ENCODE results near the gene CD9. TPM values are rescaled to one million over a fixed set of nuclear protein-coding genes. Genes with fewer than 3 reads are reported as not detected.
"Not testable (repeated sequence)": the region's sequence is repeated elsewhere in the genome, so short reads cannot be mapped to it uniquely, and the experiment has no call there.

Gene CD9
- total and polyA plus RNA-seq, 2 donors (not counting 3 experiments of a cell fraction or from before 2014, with no cell fraction given) = 379 to 1,225 TPM

GRCh38 chr12:6208130-6208529, 7.9 kb downstream of the CD9 start:
- Histone ChIP-seq H3K9me3 (replicated peaks; ENCODE audit: control insufficient read depth, insufficient read depth, low read length) (no peaks in the 10 kb centered on the region), H3K4me3 (replicated peaks in 1 of 3; ENCODE audit: insufficient read depth in 1 of 3, low read depth in 1 of 3, low read length in 3 of 3) (no peak overlapping the region), H3K27me3 (ENCODE audit: control insufficient read depth in 2 of 2, insufficient read depth in 2 of 2, low read length in 2 of 2) (no peaks in the 10 kb centered on the region), H3K9me1 (replicated peaks; ENCODE audit: control insufficient read depth, extremely low read depth, insufficient read depth, low read length) (no peaks in the 10 kb centered on the region), H3K36me3 (ENCODE audit: control insufficient read depth in 2 of 2, extremely low read depth in 1 of 2, insufficient read depth in 2 of 2, low read length in 2 of 2) (peaks cover 11 to 13% of the 10 kb centered on the region in 2 experiments), H4K20me1 (replicated peaks; ENCODE audit: control insufficient read depth, extremely low read depth, insufficient read depth, low read length) (no peaks in the 10 kb centered on the region), H2AFZ (ENCODE audit: low read depth, low read length) (no peak overlapping the region), H3K79me2 (ENCODE audit: control insufficient read depth, insufficient read depth, low read length) (peaks cover 99% of the 10 kb centered on the region), H3K27ac (ENCODE audit: insufficient read depth, low read depth, low read length) (no peak overlapping the region), H3K9ac (replicated peaks; ENCODE audit: extremely low read depth, insufficient read depth, low read length) (no peak overlapping the region), H3K4me1 (ENCODE audit: control insufficient read depth, extremely low read depth, insufficient read depth, low read length) (peaks cover 37% of the 10 kb centered on the region), H3K4me2 (ENCODE audit: insufficient read depth, low read length) (no peak overlapping the region)
- BruUV-seq (replicated peaks) = no TSS peak
- dilution Hi-C loops (cut with MboI; ENCODE audit: extremely low pct_ligation_motif_present, low sequenced_read_pairs) (no loop called here), intact Hi-C loops (cut with micrococcal nuclease) (no loop called here)
- DNase-seq (ENCODE audit: low read depth, low spot score) = no peak
- FAIRE-seq = no peak
- CTCF ChIA-PET = interaction anchor here (1.3 to 2.7 kb wide), 2 partner anchors 12 to 72 kb away, joined by 5 to 16 read pairs; no protein-coding TSS in a partner anchor
- POLR2A ChIA-PET = no interaction called here
- peak; percentile 30 for TF ChIP-seq POLR2A (IDR thresholded peaks at IDR 0.05; ENCODE audit: low read depth, low read length)
- no peak for TF ChIP-seq MYC (IDR thresholded peaks at IDR 0.05; ENCODE audit: low read depth, low read length)

DNA sequence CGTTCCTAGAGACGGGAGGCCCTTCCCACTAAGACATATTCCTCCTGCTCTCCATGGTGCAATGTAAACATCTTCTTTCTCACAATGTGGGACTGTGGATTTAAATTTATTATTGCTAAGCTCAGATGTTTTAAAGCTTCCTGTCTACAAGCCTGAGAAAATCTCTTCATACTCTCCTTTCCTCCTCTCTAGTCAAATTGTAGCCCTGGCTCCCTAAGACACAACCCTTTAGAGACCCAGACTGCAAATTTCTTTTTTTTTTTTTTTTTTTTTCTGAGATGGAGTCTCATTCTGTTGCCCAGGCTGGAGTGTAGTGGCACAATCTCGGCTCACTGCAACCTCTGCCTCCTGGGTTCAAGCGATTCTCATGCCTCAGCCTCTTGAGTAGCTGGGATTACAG, 9.2 kb downstream of the CD9 start:
- H3K4me2 ChIP-seq (ENCODE audit: insufficient read depth, low read length); H3K27me3 ChIP-seq (ENCODE audit: control insufficient read depth in 2 of 2, insufficient read depth in 2 of 2, low read length in 2 of 2); H2AFZ ChIP-seq (ENCODE audit: low read depth, low read length); FAIRE-seq; DNase-seq (ENCODE audit: low read depth, low spot score); H3K4me3 ChIP-seq (replicated peaks in 1 of 3; ENCODE audit: insufficient read depth in 1 of 3, low read depth in 1 of 3, low read length in 3 of 3); H4K20me1 ChIP-seq (replicated peaks; ENCODE audit: control insufficient read depth, extremely low read depth, insufficient read depth, low read length); intact Hi-C loops (cut with micrococcal nuclease); H3K9me1 ChIP-seq (replicated peaks; ENCODE audit: control insufficient read depth, extremely low read depth, insufficient read depth, low read length); BruUV-seq (replicated peaks); dilution Hi-C loops (cut with MboI; ENCODE audit: extremely low pct_ligation_motif_present, low sequenced_read_pairs); H3K9ac ChIP-seq (replicated peaks; ENCODE audit: extremely low read depth, insufficient read depth, low read length); H3K27ac ChIP-seq (ENCODE audit: insufficient read depth, low read depth, low read length); H3K9me3 ChIP-seq (replicated peaks; ENCODE audit: control insufficient read depth, insufficient read depth, low read length): not testable (repeated sequence)
- Histone ChIP-seq H3K36me3 (ENCODE audit: control insufficient read depth in 2 of 2, extremely low read depth in 1 of 2, insufficient read depth in 2 of 2, low read length in 2 of 2) (peaks cover 12 to 13% of the 10 kb centered on the region in 2 experiments), H3K79me2 (ENCODE audit: control insufficient read depth, insufficient read depth, low read length) (peaks cover 99% of the 10 kb centered on the region), H3K4me1 (ENCODE audit: control insufficient read depth, extremely low read depth, insufficient read depth, low read length) (peaks cover 35% of the 10 kb centered on the region)
- ChIA-PET CTCF (interaction anchor here (1.0 to 2.7 kb wide), 4 partner anchors 14 to 142 kb away, joined by 3 to 16 read pairs (median 4); no protein-coding TSS in a partner anchor), POLR2A (interaction anchor here (0.7 kb wide), 1 partner anchor 117 kb away, joined by 3 read pairs; no protein-coding TSS in a partner anchor)
